GM19324 (cell line): ENCODE measurements around the gene SHISA5.
"Not testable (repeated sequence)": the region's sequence is repeated elsewhere in the genome, so short reads cannot be mapped to it uniquely, and the experiment has no call there.

ENCODE experiments used
- ATAC-seq: cut with Tn5 transposase; IDR thresholded peaks from one replicate; pipeline ENCODE4 v1.9.1; 2021; ENCODE audit warnings: mild to moderate bottlenecking, moderate library complexity; ENCODE audit not compliant: unreplicated experiment, low FRiP score

SHISA5 gene

DNA sequence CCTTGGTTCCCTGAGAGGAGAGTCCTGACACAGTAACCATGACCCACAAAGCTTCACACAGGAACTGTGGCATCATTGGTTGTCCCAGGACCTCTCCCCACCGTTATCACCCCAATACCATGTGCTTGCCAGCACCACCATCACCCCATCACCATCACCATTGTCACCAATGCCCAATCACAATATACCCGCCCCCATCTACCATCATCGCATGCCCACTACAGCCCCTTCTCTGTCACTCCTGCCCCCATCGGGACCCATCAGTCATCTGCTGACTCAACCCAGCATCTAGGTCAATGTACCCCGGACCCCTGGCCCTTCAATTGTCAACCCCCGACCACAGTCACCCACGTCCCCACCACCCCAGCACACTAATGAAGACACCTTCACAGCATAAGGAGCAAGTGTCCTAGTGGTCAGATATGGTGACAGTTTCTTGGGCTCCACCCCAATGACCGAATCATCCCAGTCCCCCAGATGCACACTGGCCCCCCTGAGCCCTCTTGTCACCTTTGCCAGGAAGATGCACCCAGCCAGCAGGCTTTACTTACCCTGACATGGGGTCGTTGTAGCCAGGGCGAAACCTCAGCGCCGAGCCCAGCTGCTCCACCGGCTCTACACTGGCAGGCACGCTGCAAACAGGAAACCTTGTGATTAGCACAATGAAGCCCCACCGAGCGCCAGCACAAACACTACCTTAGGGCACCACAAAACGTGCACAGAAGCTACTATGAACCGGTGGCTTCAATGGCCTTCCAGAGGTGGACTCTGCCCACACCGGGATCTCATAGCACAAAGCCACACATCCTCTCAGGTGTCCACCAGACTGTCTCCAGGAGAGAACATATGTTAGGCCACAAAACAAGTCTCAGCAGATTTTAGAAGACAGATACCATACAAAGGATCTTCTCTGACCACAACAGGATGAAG is 25.1 kb downstream of the SHISA5 start:
- ATAC-seq: no peak

DNA sequence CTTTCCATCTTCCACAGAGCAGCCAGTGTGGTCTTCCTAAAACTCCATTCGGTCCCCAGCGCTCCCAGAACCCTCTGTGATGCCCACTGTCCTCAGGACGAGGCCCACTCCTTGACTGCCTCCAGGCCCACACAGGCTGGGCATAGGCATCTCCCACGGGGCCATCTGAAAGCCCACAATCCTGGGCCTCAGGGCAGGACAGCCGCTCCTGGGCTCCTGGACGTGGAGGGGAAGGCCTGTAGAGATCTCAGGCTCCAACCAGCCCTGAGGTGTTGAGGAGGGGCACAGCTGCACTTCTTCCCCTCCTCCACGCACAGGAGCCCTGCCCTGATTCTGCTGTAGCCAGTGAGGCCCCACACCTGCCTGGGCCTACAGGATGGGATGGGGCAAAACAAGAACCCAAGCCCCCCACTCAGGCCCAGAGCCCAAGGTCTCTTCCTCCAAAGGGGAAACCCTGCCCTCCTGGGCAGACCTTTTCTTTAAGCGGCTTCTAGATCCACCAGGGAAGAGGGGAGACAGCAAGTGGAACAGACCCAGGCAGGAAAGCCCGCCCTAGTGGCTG is 25.9 kb downstream of the SHISA5 start:
- ATAC-seq: no peak

DNA sequence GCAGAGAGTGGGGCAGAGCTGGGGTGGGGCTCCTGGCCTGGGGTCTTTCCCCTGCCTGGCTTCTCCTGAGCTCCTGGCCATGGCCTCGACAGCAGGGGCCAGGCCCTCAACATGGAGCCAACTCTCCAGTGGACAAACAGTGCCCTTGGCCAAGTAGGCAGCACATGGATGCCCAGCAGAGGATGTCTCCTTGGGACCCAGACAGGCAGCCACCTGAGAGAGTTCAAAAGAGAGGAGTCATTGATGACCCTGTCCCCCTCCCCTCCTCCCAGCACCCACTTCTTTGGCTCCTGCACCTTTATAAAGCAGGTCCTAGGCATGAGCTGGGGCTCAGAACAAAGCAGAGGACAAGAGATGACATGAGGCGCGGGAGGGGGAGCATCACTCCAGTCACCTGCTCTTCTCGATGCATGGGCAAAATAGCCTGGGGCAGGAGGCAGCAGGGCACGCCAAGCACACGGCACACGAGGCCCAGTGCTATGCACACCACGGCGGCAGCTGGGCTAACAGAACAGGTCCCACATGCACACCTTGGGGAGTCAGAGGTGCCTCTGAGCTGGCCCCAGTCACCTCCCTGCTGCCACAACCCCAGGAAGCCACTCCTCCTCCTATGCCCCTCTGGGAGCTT is 27.4 kb downstream of the SHISA5 start:
- no peak for ATAC-seq

DNA sequence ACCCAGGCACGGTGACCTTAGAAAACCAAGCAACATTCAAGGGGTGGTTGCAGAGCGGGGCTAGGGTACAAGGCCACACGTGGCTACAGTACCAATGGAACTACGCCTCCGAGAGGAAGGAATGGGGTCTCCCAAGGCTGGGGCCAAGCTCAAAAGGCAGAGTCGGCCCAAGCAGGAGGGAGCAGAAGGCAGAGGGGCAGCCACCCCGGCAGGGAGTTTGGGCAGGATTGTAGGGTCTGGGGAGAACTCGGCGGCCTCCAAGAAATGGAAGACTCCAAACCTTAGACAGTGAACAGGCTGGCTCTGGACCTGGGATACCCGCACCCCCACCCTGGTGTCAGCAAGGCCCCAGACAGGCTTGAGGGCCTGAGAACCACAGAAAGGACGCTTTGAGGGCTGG is 28.8 kb downstream of the SHISA5 start:
- no peak for ATAC-seq

DNA sequence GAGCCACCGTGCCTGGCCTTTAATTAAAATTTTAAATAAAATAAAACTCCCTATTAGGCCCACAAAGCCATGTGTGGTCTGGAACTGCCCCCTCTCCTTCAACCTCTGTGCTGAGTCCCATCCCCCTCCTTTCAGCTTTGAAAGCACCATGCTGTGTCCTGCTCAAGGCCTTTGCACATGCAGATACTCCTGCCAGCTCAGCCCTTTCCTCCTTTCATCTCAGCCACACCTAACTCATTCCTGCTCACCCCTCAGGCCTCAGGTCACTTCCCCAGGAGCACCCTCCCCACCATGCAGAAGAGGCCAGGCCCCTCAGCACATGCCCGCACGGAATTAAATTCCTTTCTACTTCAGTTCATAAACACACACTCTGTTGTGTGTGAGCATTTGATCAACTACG is 29.4 kb downstream of the SHISA5 start:
- ATAC-seq: no peak

DNA sequence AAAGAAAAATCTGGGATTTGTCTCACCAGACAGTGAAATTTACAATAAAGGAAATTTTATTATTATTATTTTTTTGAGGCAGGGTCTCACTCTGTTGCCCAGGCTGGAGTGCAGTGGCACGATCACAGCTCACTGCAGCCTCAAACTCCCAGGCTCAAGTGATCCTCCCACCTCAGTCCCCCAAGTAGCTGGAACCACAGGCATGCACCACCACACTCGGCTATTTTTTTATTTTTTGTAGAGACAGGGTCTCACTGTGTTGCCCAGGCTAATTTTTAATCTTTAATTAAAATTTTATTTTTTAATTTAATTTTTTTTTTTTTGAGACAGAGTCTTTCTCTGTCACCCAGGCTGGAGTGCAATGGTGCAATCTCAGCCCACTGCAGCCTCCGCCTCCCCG is 29.9 kb downstream of the SHISA5 start:
- ATAC-seq: not testable (repeated sequence)

DNA sequence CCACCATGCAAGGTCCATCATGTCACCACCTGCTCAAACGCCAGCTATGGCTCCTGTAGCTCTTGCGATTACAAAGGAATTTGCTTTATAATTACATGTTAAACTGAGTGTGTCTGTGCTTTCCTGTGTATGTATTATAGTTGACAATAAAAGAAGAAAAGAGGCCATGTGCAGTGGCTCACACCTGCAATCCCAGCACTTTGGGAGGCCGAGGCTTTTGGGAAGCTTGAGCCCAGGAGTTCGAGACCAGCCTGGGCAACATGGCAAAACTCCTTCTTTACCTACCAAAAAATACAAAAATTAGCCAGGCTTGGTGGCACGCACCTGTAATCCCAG is 30.4 kb downstream of the SHISA5 start:
- no peak for ATAC-seq

DNA sequence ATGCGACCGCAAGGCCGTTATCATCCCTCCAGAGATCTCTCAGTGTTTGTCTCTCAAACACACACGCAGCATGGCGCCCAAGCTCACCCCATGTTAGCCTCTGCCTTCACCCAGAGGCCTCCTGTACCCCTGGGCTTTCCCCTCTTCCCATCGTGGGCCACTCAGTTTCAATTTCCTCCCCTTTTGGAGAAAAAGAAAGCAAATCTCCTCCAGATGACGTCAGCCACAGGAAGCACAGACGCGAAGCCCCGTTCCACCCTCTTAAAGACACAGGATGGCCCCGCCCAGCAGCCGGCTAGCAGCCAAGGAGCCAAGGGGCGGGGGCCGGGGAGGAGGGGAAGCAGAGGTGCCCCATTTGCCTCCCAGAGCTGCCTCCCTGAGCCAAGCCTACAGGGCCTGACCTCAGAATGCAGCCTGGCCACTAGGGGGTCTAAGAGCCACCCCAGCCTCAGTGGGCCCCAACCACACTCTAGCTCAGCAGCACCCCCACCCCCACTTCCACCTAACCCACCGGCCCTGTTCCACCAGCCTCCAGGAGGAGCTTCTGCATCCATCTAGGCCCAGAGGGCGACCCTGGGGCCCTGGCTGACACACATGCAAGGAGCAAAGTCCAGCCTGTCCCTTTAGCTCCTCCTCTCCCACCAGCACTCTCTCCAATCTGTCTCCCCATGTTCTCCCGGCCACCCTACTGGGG is 30.9 kb downstream of the SHISA5 start:
- ATAC-seq: peak; percentile 87

DNA sequence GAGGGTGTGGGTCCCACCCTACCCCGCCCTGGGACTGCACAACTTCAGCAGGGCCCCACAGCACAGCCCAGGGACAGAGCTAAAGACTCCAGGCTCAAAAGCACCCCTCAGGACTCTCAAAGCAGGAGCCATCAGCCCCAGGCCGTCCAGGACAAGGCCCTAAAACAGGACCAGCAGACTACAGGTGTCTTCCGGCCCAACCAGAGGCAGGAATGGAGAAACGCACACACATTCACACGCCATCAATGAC is 31.4 kb downstream of the SHISA5 start:
- peak; percentile 9 for ATAC-seq

DNA sequence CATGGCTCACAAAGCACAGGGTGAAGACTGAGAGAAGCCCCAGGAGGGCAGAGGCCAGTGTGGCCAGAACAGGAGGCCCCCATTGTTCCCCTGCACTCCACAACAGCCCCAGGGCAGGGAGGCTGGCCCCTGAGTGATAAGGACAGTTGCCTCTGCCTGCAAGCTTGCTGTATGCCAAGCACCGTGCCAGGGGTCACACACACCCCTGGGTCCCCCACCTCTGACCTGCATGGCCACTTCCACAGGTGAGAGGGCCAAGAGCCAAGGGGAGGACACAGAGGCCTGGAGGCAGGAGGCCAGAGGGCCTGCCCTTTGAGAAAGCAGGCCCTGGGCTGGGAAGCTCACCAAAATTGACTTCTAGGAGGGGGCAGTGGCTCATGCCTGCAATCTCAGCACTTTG is 33.7 kb downstream of the SHISA5 start:
- ATAC-seq: no peak

DNA sequence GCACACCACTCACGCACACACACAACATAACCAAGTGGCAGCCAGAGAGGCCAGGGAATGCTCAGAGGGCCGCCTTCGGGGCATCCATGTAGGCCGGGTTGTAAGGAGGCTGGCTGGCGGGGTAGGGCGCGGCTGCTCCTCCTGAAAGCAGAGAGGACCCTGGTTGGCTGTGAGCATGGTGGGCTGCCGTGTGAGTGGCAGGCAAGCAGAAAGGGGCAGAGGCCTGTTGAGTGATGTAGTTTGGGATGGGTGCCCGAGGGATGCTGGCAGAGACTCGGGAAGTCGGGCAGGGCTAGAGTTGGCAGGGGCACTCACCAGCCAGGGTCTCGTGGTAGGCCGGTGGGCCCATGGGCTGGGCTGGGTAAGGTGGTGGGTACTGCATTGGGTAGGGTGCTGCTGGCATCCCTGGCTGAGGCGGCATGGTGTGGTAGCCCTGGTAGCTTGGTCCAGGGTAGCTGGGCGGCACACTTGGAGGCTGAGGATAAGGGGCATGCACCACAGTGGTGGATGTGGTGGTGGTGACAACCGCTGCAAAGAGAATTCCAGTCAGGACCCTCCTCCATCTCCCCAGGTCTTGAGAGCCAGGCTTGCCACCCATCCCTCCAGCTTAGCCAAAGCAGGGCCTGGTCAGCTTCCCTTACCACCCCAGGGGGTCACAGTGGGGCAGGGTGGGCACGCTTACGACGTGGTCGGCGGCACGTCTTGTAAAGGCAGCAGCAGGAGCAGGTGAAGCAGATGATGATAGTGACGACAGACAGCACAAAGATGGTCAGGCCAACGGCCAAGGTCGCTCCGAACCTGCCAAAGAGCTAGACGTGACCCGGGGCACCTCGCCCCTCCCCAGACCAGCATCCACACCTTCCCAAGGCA is 34.7 kb downstream of the SHISA5 start:
- ATAC-seq: no peak

DNA sequence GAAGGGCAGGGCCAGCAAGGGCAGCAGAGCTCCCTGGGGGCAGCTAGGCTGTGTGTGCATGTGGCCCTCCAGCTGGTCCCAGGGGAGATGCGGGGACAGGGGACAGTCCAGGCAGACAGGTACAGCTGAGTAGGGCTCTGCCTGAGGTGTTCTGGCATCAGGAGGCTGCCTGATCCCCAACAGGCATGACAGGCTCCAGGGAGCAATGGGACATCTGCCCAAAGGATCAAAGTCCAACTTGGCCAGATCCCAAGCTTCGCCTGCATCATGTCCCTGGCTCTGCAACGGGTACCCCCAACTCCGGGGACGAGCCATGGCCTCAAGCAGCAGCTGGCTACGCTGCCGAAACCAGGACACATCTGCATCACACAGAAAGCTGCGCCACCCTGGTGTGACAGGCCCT is 35.6 kb downstream of the SHISA5 start:
- no peak for ATAC-seq

DNA sequence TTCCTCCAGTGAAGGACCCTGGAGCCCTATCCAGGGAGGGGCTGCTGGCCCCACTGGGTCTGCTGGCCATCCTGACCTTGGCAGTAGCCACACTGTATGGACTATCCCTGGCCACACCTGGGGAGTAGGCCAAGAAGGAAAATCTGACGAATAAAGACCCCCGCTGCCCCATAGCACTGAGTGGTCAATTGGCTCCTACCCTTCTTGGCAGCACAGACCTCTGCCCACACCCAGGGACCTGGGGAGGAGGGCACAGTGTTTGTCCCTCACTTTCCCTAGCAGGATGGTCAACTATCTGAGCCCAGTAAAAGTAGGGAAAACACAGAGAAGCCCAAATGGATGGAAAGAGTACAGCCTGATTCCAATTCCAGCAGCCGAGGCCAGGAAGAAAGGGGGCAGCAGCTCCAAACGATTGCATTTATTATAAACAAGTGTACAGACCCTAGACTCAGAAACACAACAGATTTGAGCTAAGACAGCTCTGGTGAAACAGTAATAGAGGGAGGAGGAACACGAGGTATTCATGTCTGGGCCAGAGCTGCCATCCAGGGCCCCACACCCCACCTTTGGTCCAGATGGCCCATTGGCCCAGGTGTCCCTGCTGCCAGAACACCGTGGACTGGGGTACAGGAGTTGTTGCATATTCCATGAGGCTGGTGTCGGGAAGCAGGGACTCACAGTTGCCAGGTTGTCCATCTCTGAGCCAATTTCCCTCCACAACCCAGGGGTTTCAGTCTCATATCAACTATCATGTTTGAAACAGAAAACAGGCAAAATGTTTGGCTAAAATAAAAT is 36.3 kb downstream of the SHISA5 start:
- no peak for ATAC-seq

DNA sequence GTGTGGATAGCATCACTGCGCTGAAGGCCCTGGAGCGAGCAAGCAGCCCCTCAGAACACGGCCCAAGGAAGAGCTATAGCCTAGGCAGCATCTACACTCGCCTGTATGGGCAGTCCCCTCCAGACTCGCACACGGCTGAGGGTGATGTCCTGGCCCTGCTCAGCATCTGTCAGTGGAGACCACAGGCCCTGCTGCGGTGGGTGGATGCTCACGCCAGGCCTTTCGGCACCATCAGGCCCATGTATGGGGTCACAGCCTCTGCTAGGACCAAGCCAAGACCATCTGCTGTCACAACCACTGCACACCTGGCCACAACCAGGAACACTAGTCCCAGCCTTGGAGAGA is 36.9 kb downstream of the SHISA5 start:
- no peak for ATAC-seq

DNA sequence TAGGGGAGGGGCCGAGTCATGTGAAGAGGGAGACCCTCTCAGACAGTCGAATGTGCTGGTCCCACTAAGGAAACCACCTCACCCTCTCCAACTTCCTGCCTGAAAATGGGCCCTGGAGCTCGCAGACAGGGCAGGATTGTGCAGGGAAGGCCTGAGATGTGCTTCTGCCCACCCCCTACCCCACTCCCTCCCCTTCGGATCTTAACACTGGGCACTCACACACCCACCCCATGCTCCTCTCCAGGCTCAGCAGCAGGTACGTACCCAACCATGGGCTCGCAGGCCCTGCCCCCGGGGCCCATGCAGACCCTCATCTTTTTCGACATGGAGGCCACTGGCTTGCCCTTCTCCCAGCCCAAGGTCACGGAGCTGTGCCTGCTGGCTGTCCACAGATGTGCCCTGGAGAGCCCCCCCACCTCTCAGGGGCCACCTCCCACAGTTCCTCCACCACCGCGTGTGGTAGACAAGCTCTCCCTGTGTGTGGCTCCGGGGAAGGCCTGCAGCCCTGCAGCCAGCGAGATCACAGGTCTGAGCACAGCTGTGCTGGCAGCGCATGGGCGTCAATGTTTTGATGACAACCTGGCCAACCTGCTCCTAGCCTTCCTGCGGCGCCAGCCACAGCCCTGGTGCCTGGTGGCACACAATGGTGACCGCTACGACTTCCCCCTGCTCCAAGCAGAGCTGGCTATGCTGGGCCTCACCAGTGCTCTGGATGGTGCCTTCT is 37.4 kb downstream of the SHISA5 start:
- ATAC-seq: no peak

DNA sequence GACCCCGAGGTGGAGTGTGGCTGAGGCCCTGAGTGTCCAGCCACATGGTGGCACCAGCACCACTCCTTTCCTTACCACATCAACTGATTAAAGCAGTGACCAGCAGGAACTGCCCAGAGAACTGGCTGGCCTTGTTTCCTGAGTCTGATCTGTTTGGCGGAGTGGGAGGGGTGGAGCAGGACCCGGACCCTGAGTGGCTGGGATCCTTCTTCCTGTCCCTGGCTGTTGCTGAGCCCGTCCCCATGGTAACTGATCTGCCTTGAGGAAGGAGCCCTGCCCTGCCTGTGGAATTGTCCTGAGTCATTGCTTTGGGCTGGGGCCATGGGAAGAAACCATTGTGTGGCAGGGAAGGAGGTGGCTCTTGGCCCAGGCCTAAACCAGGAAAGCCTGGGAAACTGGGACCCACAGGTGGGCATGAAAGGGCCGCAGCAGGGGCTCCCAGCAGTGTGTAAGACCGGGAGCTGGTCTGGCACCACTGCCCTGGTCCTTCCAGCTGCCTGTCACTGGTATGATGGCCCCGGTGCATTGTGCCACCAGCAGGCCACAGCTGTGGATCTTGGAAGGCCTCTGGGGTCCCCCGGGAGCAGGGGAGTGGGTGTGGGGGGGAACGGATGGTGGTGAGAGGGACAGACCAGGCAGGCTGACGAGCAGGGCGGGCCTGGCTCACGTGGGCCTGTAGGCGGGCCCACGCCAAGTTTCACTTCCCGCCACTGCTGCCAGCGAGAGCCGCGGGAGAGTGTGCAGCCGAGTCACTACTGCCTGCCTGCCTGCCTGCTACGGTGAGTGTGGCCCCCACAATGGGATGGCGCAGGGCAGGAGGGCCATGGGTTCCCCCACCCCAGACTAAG is 38.2 kb downstream of the SHISA5 start:
- ATAC-seq: peak; percentile 78

DNA sequence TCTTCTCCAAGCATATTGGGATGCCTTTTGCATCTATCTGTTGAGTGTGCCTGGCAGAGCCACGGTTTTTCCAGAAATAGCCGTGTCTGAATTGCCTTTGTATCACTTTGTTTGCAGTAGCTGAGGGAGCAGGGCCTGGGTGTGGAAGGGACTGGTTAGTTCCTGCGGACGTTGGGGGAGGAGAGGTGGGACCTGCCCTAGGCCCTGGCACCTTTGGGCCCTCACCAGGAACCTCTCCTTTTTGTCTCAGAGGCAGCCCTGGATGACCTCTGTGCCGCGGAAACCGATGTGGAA is 38.8 kb downstream of the SHISA5 start:
- no peak for ATAC-seq

DNA sequence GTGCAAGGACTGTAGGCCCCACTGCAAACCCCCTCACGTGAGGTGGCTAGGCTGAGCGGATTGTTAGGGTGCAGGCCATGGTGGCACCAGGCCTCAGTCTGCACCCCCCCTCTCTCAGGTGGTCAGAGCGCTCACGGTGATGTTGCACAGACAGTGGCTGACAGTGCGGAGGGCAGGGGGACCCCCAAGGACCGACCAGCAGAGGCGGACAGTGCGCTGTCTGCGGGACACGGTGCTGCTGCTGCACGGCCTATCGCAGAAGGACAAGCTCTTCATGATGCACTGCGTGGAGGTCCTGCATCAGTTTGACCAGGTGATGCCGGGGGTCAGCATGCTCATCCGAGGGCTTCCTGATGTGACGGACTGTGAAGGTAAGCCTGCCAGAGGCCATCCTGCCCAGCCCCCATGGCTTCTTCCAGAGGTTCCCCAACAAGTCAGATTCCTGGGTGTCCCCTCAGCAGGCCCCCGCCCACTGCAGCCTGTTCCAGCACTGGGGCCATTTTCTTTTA is 39.2 kb downstream of the SHISA5 start:
- ATAC-seq: no peak
